ENCODE measurements around the gene CTNND2.

Gene CTNND2

DNA sequence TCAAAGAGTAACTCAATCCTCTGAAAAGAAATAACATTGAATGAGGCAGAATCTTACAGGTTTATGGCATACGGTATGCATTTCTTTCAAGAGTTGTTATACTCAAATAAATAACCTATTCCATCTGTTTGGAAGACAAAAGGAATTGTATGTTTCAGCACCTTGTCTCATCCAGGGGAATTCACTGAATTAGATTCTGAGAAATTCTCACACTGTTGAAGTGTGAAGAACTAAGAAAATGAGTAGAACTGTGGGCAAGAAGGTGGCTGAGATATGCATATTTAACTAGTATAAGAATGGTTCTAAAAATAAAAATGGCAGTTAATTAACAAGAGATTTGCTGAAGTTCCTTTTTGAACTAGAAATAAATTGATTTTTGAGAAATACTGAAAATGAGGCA lies 863.9 kb downstream of the CTNND2 start:
- Histone ChIP-seq H2AK5ac (ENCODE audit: low read length, severe bottlenecking) (no peak overlapping the region), H3K4me2 (ENCODE audit: low read length, poor library complexity, severe bottlenecking) (no peak overlapping the region), H3K27me3 (ENCODE audit: control insufficient read depth in 1 of 2, insufficient read depth in 1 of 2, low read length in 2 of 2) (peaks cover 0 to 8% of the 10 kb centered on the region in 2 experiments), H3K4me3 (ENCODE audit: insufficient read depth in 1 of 2, low read depth in 1 of 2, low read length in 2 of 2) (no peak overlapping the region), H2BK15ac (ENCODE audit: low read depth, poor library complexity, severe bottlenecking) (no peak overlapping the region), H3K9ac (ENCODE audit: low read length) (no peak overlapping the region), H3K23ac (ENCODE audit: low read length in 2 of 2) (no peak overlapping the region), H3K14ac (ENCODE audit: low read length in 2 of 2) (no peak overlapping the region), H2AFZ (ENCODE audit: low read depth, low read length) (no peak overlapping the region), H4K8ac (ENCODE audit: low read length) (no peak overlapping the region), H3K4ac (ENCODE audit: low read depth in 1 of 2, low read length in 2 of 2) (no peak overlapping the region), H4K91ac (ENCODE audit: low read length) (no peak overlapping the region), H3K9me3 (ENCODE audit: control insufficient read depth, low read length) (no peaks in the 10 kb centered on the region), H2BK5ac (ENCODE audit: low read depth, low read length, poor library complexity, severe bottlenecking) (no peak overlapping the region), H3K4me1 (ENCODE audit: control insufficient read depth, insufficient read depth, low read depth, low read length) (no peaks in the 10 kb centered on the region), H3K79me1 (replicated peaks; ENCODE audit: low read length, poor library complexity, severe bottlenecking) (no peaks in the 10 kb centered on the region), H2BK12ac (ENCODE audit: low read length in 2 of 2) (no peak overlapping the region), H3K36me3 (ENCODE audit: control insufficient read depth in 1 of 2, insufficient read depth in 2 of 2, low read depth in 1 of 2, low read length in 2 of 2) (no peaks in the 10 kb centered on the region), H3K27ac (ENCODE audit: low read length, poor library complexity, severe bottlenecking) (no peak overlapping the region), H2BK120ac (ENCODE audit: low read depth, low read length) (no peak overlapping the region), H3K18ac (ENCODE audit: low read depth in 1 of 2, low read length in 2 of 2) (no peak overlapping the region)
- WGBS: no CpG with 5 or more reads among the region's 1 CpG
- DNase-seq: no peak

DNA sequence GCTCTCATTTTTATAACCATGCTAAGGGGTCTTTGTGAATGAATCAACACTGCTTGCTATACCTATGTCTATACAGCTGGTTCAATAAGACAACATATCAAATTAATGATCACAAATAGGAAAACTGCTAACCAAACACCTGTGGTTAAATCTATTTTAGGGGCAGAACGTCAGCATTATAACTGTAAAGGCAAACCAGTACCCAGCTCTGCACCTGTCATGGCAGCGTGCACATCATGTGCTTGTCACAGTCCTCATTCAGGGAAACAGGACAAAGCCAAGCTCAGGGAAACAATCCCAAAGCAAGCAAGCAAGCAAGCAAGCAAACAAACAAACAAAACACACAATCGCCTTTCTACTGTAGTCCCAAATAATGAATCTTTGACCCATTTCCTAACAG lies 865.5 kb downstream of the CTNND2 start:
- Histone ChIP-seq H4K91ac (ENCODE audit: low read length) (peak overlapping the region; percentile 27), H4K8ac (ENCODE audit: low read length) (no peak overlapping the region), H3K4me3 (ENCODE audit: insufficient read depth in 1 of 2, low read depth in 1 of 2, low read length in 2 of 2) (no peak overlapping the region), H3K36me3 (ENCODE audit: control insufficient read depth in 1 of 2, insufficient read depth in 2 of 2, low read depth in 1 of 2, low read length in 2 of 2) (no peaks in the 10 kb centered on the region), H3K9ac (ENCODE audit: low read length) (no peak overlapping the region), H2BK12ac (ENCODE audit: low read length in 2 of 2) (no peak overlapping the region), H3K4me2 (ENCODE audit: low read length, poor library complexity, severe bottlenecking) (no peak overlapping the region), H2BK15ac (ENCODE audit: low read depth, poor library complexity, severe bottlenecking) (no peak overlapping the region), H3K4me1 (ENCODE audit: control insufficient read depth, insufficient read depth, low read depth, low read length) (no peaks in the 10 kb centered on the region), H2AFZ (ENCODE audit: low read depth, low read length) (no peak overlapping the region), H3K14ac (ENCODE audit: low read length in 2 of 2) (no peak overlapping the region), H3K27me3 (ENCODE audit: control insufficient read depth in 1 of 2, insufficient read depth in 1 of 2, low read length in 2 of 2) (peaks cover 0 to 7% of the 10 kb centered on the region in 2 experiments), H3K27ac (ENCODE audit: low read length, poor library complexity, severe bottlenecking) (no peak overlapping the region), H3K18ac (ENCODE audit: low read depth in 1 of 2, low read length in 2 of 2) (no peak overlapping the region), H3K23ac (ENCODE audit: low read length in 2 of 2) (no peak overlapping the region), H3K4ac (ENCODE audit: low read depth in 1 of 2, low read length in 2 of 2) (no peak overlapping the region), H2AK5ac (ENCODE audit: low read length, severe bottlenecking) (no peak overlapping the region), H2BK5ac (ENCODE audit: low read depth, low read length, poor library complexity, severe bottlenecking) (no peak overlapping the region), H3K79me1 (replicated peaks; ENCODE audit: low read length, poor library complexity, severe bottlenecking) (no peaks in the 10 kb centered on the region), H3K9me3 (ENCODE audit: control insufficient read depth, low read length) (no peaks in the 10 kb centered on the region), H2BK120ac (ENCODE audit: low read depth, low read length) (no peak overlapping the region)
- 69% methylated on average over 3 of the region's 3 CpGs for WGBS
- DNase-seq: no peak

DNA sequence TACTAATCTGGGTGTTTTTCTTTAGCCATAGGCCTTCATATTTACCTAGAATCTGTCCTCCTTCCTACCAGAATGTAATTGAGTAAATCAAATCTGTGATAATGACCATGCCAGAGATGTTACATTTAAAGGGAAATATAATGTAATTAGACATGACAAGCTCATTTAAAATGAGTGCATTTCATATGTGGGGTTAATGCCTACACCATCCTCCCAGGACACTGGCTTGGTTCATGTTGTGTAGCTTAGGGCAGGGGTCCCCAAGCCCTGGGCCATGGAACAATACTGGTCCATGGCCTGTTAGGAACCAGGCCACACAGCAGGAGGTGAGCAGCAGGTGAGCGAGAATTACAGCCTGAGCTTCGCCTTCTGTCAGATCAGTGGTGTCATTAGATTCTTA lies 866.3 kb downstream of the CTNND2 start:
- H3K14ac ChIP-seq (ENCODE audit: low read length in 2 of 2): no peak overlapping the region
- no peak overlapping the region for H3K23ac ChIP-seq (ENCODE audit: low read length in 2 of 2)
- H2AFZ ChIP-seq (ENCODE audit: low read depth, low read length): no peak overlapping the region
- H4K8ac ChIP-seq (ENCODE audit: low read length): no peak overlapping the region
- no peak overlapping the region for H3K9ac ChIP-seq (ENCODE audit: low read length)
- H3K18ac ChIP-seq (ENCODE audit: low read depth in 1 of 2, low read length in 2 of 2): no peak overlapping the region
- no peak overlapping the region for H3K4ac ChIP-seq (ENCODE audit: low read depth in 1 of 2, low read length in 2 of 2)
- no peak for DNase-seq
- no peak overlapping the region for H3K4me3 ChIP-seq (ENCODE audit: insufficient read depth in 1 of 2, low read depth in 1 of 2, low read length in 2 of 2)
- no peaks in the 10 kb centered on the region for H3K36me3 ChIP-seq (ENCODE audit: control insufficient read depth in 1 of 2, insufficient read depth in 2 of 2, low read depth in 1 of 2, low read length in 2 of 2)
- H3K4me1 ChIP-seq (ENCODE audit: control insufficient read depth, insufficient read depth, low read depth, low read length): no peaks in the 10 kb centered on the region
- no peak overlapping the region for H2BK15ac ChIP-seq (ENCODE audit: low read depth, poor library complexity, severe bottlenecking)
- no peak overlapping the region for H4K91ac ChIP-seq (ENCODE audit: low read length)
- H3K27me3 ChIP-seq (ENCODE audit: control insufficient read depth in 1 of 2, insufficient read depth in 1 of 2, low read length in 2 of 2): peaks cover 0 to 7% of the 10 kb centered on the region in 2 experiments
- no peak overlapping the region for H2BK12ac ChIP-seq (ENCODE audit: low read length in 2 of 2)
- no peak overlapping the region for H2AK5ac ChIP-seq (ENCODE audit: low read length, severe bottlenecking)
- 97% methylated on average over 2 of the region's 2 CpGs for WGBS
- no peak overlapping the region for H3K27ac ChIP-seq (ENCODE audit: low read length, poor library complexity, severe bottlenecking)
- H3K79me1 ChIP-seq (replicated peaks; ENCODE audit: low read length, poor library complexity, severe bottlenecking): no peaks in the 10 kb centered on the region
- no peaks in the 10 kb centered on the region for H3K9me3 ChIP-seq (ENCODE audit: control insufficient read depth, low read length)
- H2BK5ac ChIP-seq (ENCODE audit: low read depth, low read length, poor library complexity, severe bottlenecking): no peak overlapping the region
- no peak overlapping the region for H3K4me2 ChIP-seq (ENCODE audit: low read length, poor library complexity, severe bottlenecking)
- no peak overlapping the region for H2BK120ac ChIP-seq (ENCODE audit: low read depth, low read length)

DNA sequence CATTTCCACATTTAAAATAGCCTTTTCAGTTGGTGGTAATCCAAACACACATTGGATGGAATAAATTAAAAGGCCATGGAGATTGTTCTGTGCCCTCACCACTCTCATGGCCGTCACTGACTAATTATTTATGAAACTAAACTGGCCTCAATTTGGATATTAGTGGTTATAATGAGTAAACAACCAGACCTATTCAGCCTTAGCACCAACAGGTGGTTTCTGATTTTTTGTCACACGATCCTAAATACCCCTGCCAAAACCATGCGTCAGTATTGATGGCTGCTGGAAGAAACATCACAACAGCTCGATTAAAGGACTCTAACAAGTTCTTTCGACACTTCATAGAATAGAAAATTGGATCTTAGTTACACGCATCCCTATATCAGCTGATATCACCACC lies 867.2 kb downstream of the CTNND2 start:
- no peaks in the 10 kb centered on the region for H3K79me1 ChIP-seq (replicated peaks; ENCODE audit: low read length, poor library complexity, severe bottlenecking)
- H4K91ac ChIP-seq (ENCODE audit: low read length): no peak overlapping the region
- no peak overlapping the region for H3K27ac ChIP-seq (ENCODE audit: low read length, poor library complexity, severe bottlenecking)
- no peak overlapping the region for H3K18ac ChIP-seq (ENCODE audit: low read depth in 1 of 2, low read length in 2 of 2)
- H2BK120ac ChIP-seq (ENCODE audit: low read depth, low read length): no peak overlapping the region
- no peak overlapping the region for H2AFZ ChIP-seq (ENCODE audit: low read depth, low read length)
- no peak overlapping the region for H2BK15ac ChIP-seq (ENCODE audit: low read depth, poor library complexity, severe bottlenecking)
- H3K4ac ChIP-seq (ENCODE audit: low read depth in 1 of 2, low read length in 2 of 2): no peak overlapping the region
- H3K36me3 ChIP-seq (ENCODE audit: control insufficient read depth in 1 of 2, insufficient read depth in 2 of 2, low read depth in 1 of 2, low read length in 2 of 2): no peaks in the 10 kb centered on the region
- H3K4me1 ChIP-seq (ENCODE audit: control insufficient read depth, insufficient read depth, low read depth, low read length): no peaks in the 10 kb centered on the region
- H3K9me3 ChIP-seq (ENCODE audit: control insufficient read depth, low read length): peaks cover under 1% of the 10 kb centered on the region
- H3K4me2 ChIP-seq (ENCODE audit: low read length, poor library complexity, severe bottlenecking): no peak overlapping the region
- DNase-seq: no peak
- no peak overlapping the region for H3K9ac ChIP-seq (ENCODE audit: low read length)
- WGBS: 81% methylated on average over 5 of the region's 6 CpGs
- no peak overlapping the region for H2AK5ac ChIP-seq (ENCODE audit: low read length, severe bottlenecking)
- no peak overlapping the region for H3K4me3 ChIP-seq (ENCODE audit: insufficient read depth in 1 of 2, low read depth in 1 of 2, low read length in 2 of 2)
- H3K23ac ChIP-seq (ENCODE audit: low read length in 2 of 2): no peak overlapping the region
- H2BK12ac ChIP-seq (ENCODE audit: low read length in 2 of 2): no peak overlapping the region
- no peak overlapping the region for H2BK5ac ChIP-seq (ENCODE audit: low read depth, low read length, poor library complexity, severe bottlenecking)
- no peak overlapping the region for H3K14ac ChIP-seq (ENCODE audit: low read length in 2 of 2)
- H4K8ac ChIP-seq (ENCODE audit: low read length): no peak overlapping the region
- H3K27me3 ChIP-seq (ENCODE audit: control insufficient read depth in 1 of 2, insufficient read depth in 1 of 2, low read length in 2 of 2): peaks cover 0 to 7% of the 10 kb centered on the region in 2 experiments
